HepG2 (cell line): Measurements from ENCODE around the gene BPHL. TPM values are rescaled to one million over a fixed set of nuclear protein-coding genes. Genes with fewer than 3 reads are reported as not detected.

Experiments used
- ADNP ChIP-seq: sonication (generic); formaldehyde crosslinking; IDR thresholded peaks from 2 replicates; pipeline ENCODE4 v1.4.0; 2020; ENCODE audit warnings: missing genetic modification reagents
- AGO2 ChIP-seq: fragments of 200-400 bp; formaldehyde crosslinking; optimal IDR thresholded peaks from 2 replicates; pipeline ENCODE3; 2017; ENCODE audit warnings: mild to moderate bottlenecking, low read depth, low read length, moderate library complexity
- CHD2 ChIP-seq: IDR thresholded peaks from 2 replicates; pipeline ENCODE4 v1.6.1; 2011; ENCODE audit warnings: low read depth, low read length, improper control_type of control experiment
- DDIT3 ChIP-seq: sonication (generic); formaldehyde crosslinking; IDR thresholded peaks from 2 replicates; pipeline ENCODE4 v1.4.0; 2020; ENCODE audit warnings: mild to moderate bottlenecking, missing genetic modification reagents
- ELF1 ChIP-seq: sonication (generic); formaldehyde crosslinking; IDR thresholded peaks from 2 replicates; pipeline ENCODE4 v1.4.0; 2020; ENCODE audit warnings: missing genetic modification reagents
- FOXA3 ChIP-seq: IDR thresholded peaks from 2 replicates; pipeline ENCODE4 v1.6.1; 2016; ENCODE audit warnings: missing genetic modification reagents, missing compliant biosample characterization
- GATAD2A ChIP-seq: IDR thresholded peaks from 2 replicates; pipeline ENCODE4 v1.6.1; 2016
- HNF4G ChIP-seq, 2 experiments: sonication (generic) in 1 of 2; formaldehyde crosslinking in 1 of 2; IDR thresholded peaks; 2 replicates each; pipeline versions ENCODE4 v1.4.0 to v1.6.1; 2011 to 2020; ENCODE audit warnings: borderline replicate concordance in 2 of 2, low read depth in 2 of 2, mild to moderate bottlenecking in 2 of 2, low read length in 1 of 2, missing genetic modification reagents in 1 of 2, moderate library complexity in 1 of 2
- HOMEZ ChIP-seq: IDR thresholded peaks from 2 replicates; pipeline ENCODE4 v1.6.1; 2016; ENCODE audit warnings: low read depth
- KDM6A ChIP-seq: IDR thresholded peaks from 2 replicates; pipeline ENCODE4 v1.6.1; 2016; ENCODE audit warnings: low read depth
- KLF6 ChIP-seq: IDR thresholded peaks from 2 replicates; pipeline ENCODE4 v1.8.0; 2016; ENCODE audit warnings: missing biosample characterization, missing genetic modification reagents
- MIER3 ChIP-seq: IDR thresholded peaks from 2 replicates; pipeline ENCODE4 v1.6.1; 2016; ENCODE audit warnings: missing compliant biosample characterization, borderline replicate concordance
- MTF1 ChIP-seq: sonication (generic); formaldehyde crosslinking; IDR thresholded peaks from 2 replicates; pipeline ENCODE4 v1.5.0; 2020; ENCODE audit warnings: missing genetic modification reagents
- NCOA1 ChIP-seq: sonication (generic); formaldehyde crosslinking; IDR thresholded peaks from 2 replicates; pipeline ENCODE4 v1.9.0; 2021; ENCODE audit warnings: missing genetic modification reagents
- NR2F2 ChIP-seq: IDR thresholded peaks from 2 replicates; pipeline ENCODE4 v1.6.1; 2012; ENCODE audit warnings: low read depth, inconsistent platforms, borderline replicate concordance
- RBM39 ChIP-seq: fragments of 200-400 bp; formaldehyde crosslinking; IDR thresholded peaks from one replicate; pipeline ENCODE4 v1.6.1; 2018; ENCODE audit warnings: antibody characterized with exemption, mild to moderate bottlenecking, low read depth, low read length; ENCODE audit not compliant: poor library complexity, severe bottlenecking
- REXO4 ChIP-seq: sonication (generic); formaldehyde crosslinking; IDR thresholded peaks from 2 replicates; pipeline ENCODE4 v1.8.0; 2022; ENCODE audit warnings: missing genetic modification reagents, mild to moderate bottlenecking, borderline replicate concordance
- SP2 ChIP-seq: sonication (generic); formaldehyde crosslinking; IDR thresholded peaks from 2 replicates; pipeline ENCODE4 v1.5.1; 2020; ENCODE audit warnings: mild to moderate bottlenecking, missing genetic modification reagents
- THAP7 ChIP-seq: sonication (generic); formaldehyde crosslinking; IDR thresholded peaks from 2 replicates; pipeline ENCODE4 v1.8.1; 2023; ENCODE audit warnings: mild to moderate bottlenecking, missing genetic modification reagents
- ZBTB3 ChIP-seq: sonication (generic); formaldehyde crosslinking; IDR thresholded peaks from 2 replicates; pipeline ENCODE4 v1.4.0; 2020; ENCODE audit warnings: low read depth, mild to moderate bottlenecking, moderate library complexity, missing genetic modification reagents, borderline replicate concordance
- ZFY ChIP-seq: sonication (generic); formaldehyde crosslinking; IDR thresholded peaks from 2 replicates; pipeline ENCODE4 v1.4.0; 2020; ENCODE audit warnings: missing genetic modification reagents
- ZKSCAN1 ChIP-seq: fragments of 150-350 bp; IDR thresholded peaks from 2 replicates; pipeline ENCODE4 v1.6.1; 2014; ENCODE audit warnings: low read length
- ZNF264 ChIP-seq: sonication (generic); formaldehyde crosslinking; IDR thresholded peaks from 2 replicates; pipeline ENCODE4 v1.4.0; 2020; ENCODE audit warnings: missing genetic modification reagents
- ZNF670 ChIP-seq: sonication (generic); formaldehyde crosslinking; IDR thresholded peaks from 2 replicates; pipeline ENCODE4 v1.8.0; 2022; ENCODE audit warnings: mild to moderate bottlenecking, missing genetic modification reagents, borderline replicate concordance
- ZNF674 ChIP-seq: sonication (generic); formaldehyde crosslinking; IDR thresholded peaks from 2 replicates; pipeline ENCODE4 v1.5.0; 2020; ENCODE audit warnings: low read depth, mild to moderate bottlenecking, missing genetic modification reagents
- ZNF850 ChIP-seq: sonication (generic); formaldehyde crosslinking; conservative IDR thresholded peaks from 2 replicates; pipeline ENCODE4 v1.9.0; 2021; ENCODE audit warnings: mild to moderate bottlenecking, missing genetic modification reagents
- ZSCAN25 ChIP-seq: sonication (generic); formaldehyde crosslinking; IDR thresholded peaks from 2 replicates; pipeline ENCODE4 v1.8.0; 2022; ENCODE audit warnings: mild to moderate bottlenecking, missing genetic modification reagents
- polyA plus RNA-seq, 8 experiments: library from polyadenylated mRNA; depleted of rRNA in 3 of 8; stranded (reverse) in 7 of 8; unstranded in 1 of 8; fragments of >200 nt; fragmentation: Illumina TruSeq in 4 of 8; extraction: Trizol in 4 of 8; gene quantifications; 2 replicates each; pipeline versions ENCODE4 v1.2.1 to v1.2.3, GENCODE V29; 2011 to 2016; ENCODE audit warnings: low read depth in 4 of 8, missing spikeins in 1 of 8, mixed read lengths in 1 of 8; ENCODE audit not compliant: insufficient read depth in 1 of 8
- total RNA-seq, 5 experiments: library from RNA; depleted of rRNA; stranded (reverse); fragments of >200 nt; fragmentation: Illumina TruSeq; extraction: Trizol; gene quantifications; 2 replicates each; pipeline ENCODE4 v1.2.3, GENCODE V29; 2016; ENCODE audit warnings: low read depth in 1 of 5
- TF ChIP-seq, protein P1 (sequence below): sonication (generic); formaldehyde crosslinking; IDR thresholded peaks from 2 replicates; pipeline ENCODE4 v1.5.1; 2020; ENCODE audit warnings: missing genetic modification reagents, mild to moderate bottlenecking, borderline replicate concordance

Gene BPHL
- total and polyA plus RNA-seq, 2 of the 13 experiments (the other 11 are each of a cell fraction or from before 2014, with no cell fraction given) = 37.8 to 39.5 TPM

DNA sequence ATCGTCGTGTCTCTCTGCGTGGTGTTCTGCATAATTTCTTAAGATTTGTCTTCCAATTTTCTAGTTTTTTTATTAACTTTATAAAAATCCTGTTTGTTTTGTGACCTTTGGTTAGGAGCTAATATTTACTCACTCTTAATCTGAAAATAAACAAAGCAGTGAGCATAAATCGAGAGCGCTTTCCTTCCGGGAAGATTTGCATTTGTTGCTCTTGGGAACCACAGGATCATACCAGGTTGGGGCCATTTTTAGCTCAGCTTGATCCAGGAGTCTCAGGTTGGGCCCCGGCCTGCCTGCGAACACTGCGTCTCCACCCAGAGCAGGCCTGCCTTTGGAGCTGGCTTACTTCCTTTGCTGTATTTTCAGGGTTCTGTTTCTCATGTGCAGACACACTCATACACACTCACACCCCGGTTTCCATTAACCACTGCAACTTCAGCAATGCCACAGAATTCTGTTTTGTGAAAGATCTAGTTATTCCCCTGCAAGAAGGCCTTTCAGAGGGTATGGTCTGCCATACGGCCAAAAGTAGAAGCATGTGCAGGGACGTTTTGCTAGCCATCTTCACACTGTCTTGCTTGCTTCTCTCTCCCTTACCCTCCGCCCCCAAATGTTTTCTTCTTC, 17.3 kb downstream of the BPHL start (continued):
- TF ChIP-seq DDIT3 (CRISPR knock-in tag) (no peak), MIER3 (peak; percentile 16; the same call in 1 of the 2 replicates), NR2F2 (no peak), ZNF850 (0 out of 2 replicates have a peak, but pooled peaks have one; percentile 20), GATAD2A (CRISPR knock-in tag) (peak; percentile 82), THAP7 (CRISPR knock-in tag) (no peak), ZKSCAN1 (no peak), MTF1 (no peak), AGO2 (no peak), SP2 (CRISPR knock-in tag) (no peak), ZSCAN25 (peak; percentile 18; the same call in 1 of the 2 replicates), ZNF674 (CRISPR knock-in tag) (no peak), ZBTB3 (CRISPR knock-in tag) (no peak), ADNP (CRISPR knock-in tag) (no peak), KDM6A (0 out of 2 replicates have a peak, but pooled peaks have one; percentile 55), ZNF670 (CRISPR knock-in tag) (peak; percentile 40; the same call in 1 of the 2 replicates), HOMEZ (CRISPR knock-in tag) (peak; percentile 44; the same call in 1 of the 2 replicates), ZNF264 (CRISPR knock-in tag) (no peak), HNF4G (IDR thresholded peaks at IDR 0.05; ENCODE audit: borderline replicate concordance, low read depth, low read length) (0 out of 2 replicates have a peak, but pooled peaks have one; percentile 5), HNF4G (CRISPR knock-in tag; IDR thresholded peaks at IDR 0.05; ENCODE audit: borderline replicate concordance, low read depth) (no peak), KLF6 (0 out of 2 replicates have a peak, but pooled peaks have one; percentile 34), FOXA3 (peak; percentile 89), ZFY (CRISPR knock-in tag) (peak; percentile 71), RBM39 (no peak), NCOA1 (CRISPR knock-in tag) (no peak), CHD2 (no peak), REXO4 (no peak), ELF1 (CRISPR knock-in tag) (peak; percentile 73)
- TF ChIP-seq, protein P1, sequence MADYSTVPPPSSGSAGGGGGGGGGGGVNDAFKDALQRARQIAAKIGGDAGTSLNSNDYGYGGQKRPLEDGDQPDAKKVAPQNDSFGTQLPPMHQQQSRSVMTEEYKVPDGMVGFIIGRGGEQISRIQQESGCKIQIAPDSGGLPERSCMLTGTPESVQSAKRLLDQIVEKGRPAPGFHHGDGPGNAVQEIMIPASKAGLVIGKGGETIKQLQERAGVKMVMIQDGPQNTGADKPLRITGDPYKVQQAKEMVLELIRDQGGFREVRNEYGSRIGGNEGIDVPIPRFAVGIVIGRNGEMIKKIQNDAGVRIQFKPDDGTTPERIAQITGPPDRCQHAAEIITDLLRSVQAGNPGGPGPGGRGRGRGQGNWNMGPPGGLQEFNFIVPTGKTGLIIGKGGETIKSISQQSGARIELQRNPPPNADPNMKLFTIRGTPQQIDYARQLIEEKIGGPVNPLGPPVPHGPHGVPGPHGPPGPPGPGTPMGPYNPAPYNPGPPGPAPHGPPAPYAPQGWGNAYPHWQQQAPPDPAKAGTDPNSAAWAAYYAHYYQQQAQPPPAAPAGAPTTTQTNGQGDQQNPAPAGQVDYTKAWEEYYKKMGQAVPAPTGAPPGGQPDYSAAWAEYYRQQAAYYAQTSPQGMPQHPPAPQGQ = no peak
